NCI-H748 treated with DMSO at 0.1 percent for 48 hours (cell line): ENCODE measurements around the gene IKZF1.
A peak's percentile ranks its signal among the peaks of the same experiment; 100 is the strongest.

Source experiments
- DNase-seq: peaks from one replicate; lab custom pipeline; 2025; lab: John Stamatoyannopoulos, UW

Gene IKZF1

GRCh38 chr7:50376056-50376820 lies 71.7 kb downstream of the IKZF1 start:
- no peak for DNase-seq

- no peak for DNase-seq
Observed at GRCh38 chr7:50377356-50377755, 72.8 kb downstream of the IKZF1 start.

- DNase-seq = peak; percentile 47
Observed at GRCh38 chr7:50379082-50379481, 74.6 kb downstream of the IKZF1 start.

- no peak for DNase-seq
Observed at GRCh38 chr7:50379539-50379938, 75.0 kb downstream of the IKZF1 start.

- DNase-seq = no peak
Observed at GRCh38 chr7:50382455-50382854, 77.9 kb downstream of the IKZF1 start.

GRCh38 chr7:50387351-50387750 lies 82.8 kb downstream of the IKZF1 start:
- no peak for DNase-seq

GRCh38 chr7:50389961-50390360 lies 85.4 kb downstream of the IKZF1 start:
- no peak for DNase-seq

- no peak for DNase-seq
Observed at GRCh38 chr7:50391386-50391785, 86.9 kb downstream of the IKZF1 start.

GRCh38 chr7:50393076-50393475 lies 88.6 kb downstream of the IKZF1 start:
- no peak for DNase-seq

- no peak for DNase-seq
Observed at GRCh38 chr7:50393547-50394252, 89.2 kb downstream of the IKZF1 start.

- no peak for DNase-seq
Observed at GRCh38 chr7:50394315-50394714, 89.8 kb downstream of the IKZF1 start.

GRCh38 chr7:50396856-50397255 lies 92.3 kb downstream of the IKZF1 start:
- no peak for DNase-seq

- no peak for DNase-seq
Observed at GRCh38 chr7:50397320-50397970, 92.9 kb downstream of the IKZF1 start.

- DNase-seq = no peak
Observed at GRCh38 chr7:50397971-50398324, 93.4 kb downstream of the IKZF1 start.

GRCh38 chr7:50399206-50399605 lies 94.7 kb downstream of the IKZF1 start:
- no peak for DNase-seq

GRCh38 chr7:50399635-50400034 lies 95.1 kb downstream of the IKZF1 start:
- no peak for DNase-seq

GRCh38 chr7:50400114-50400513 lies 95.6 kb downstream of the IKZF1 start:
- DNase-seq = no peak

- DNase-seq = no peak
Observed at GRCh38 chr7:50404392-50404791, 99.9 kb downstream of the IKZF1 start.

- no peak for DNase-seq
Observed at GRCh38 chr7:50405221-50405620, 100.7 kb downstream of the IKZF1 start.

GRCh38 chr7:50406935-50407334 lies 102.4 kb downstream of the IKZF1 start:
- DNase-seq = no peak

- DNase-seq = no peak
Observed at GRCh38 chr7:50409856-50410745, 105.6 kb downstream of the IKZF1 start.

GRCh38 chr7:50411332-50411731 lies 106.8 kb downstream of the IKZF1 start:
- DNase-seq = no peak
